ENCODE results near the gene SLC6A12. TPM values are rescaled to one million over a fixed set of nuclear protein-coding genes. Genes with fewer than 3 reads are reported as not detected.

SLC6A12 gene
- total RNA-seq, 1 experiment from 2014 or later: not detected

DNA sequence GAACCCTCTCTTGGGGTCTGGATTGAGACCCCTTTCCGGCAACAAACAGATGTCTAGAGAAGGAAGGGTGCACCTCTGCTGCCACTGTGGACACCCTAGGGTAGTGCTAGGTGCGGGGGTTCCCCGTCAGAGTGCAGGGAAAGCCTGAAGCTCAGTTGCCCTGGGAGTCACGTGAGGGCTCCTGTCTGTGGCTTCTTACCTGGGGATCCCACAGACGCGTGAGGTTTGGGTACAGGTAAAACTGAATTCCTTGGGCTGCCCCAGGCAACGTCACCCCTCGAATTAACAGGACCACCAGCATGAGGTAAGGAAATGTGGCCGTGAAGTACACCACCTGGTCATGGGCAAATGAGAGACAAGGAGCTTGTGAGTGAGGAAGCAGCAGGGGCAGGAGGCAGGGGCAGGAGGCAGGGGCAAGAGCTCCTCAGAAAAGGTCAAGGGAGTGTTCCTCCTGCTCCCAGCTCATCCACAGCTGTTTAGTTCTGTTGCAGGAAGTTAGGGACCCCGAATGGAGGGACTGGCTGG, 21.0 kb upstream of the SLC6A12 start:
- Histone ChIP-seq H3F3A (ENCODE audit: insufficient read depth, low read depth) (no peaks in the 10 kb centered on the region), H4K20me1 (ENCODE audit: insufficient read depth) (no peaks in the 10 kb centered on the region), H3K9me2 (ENCODE audit: insufficient read depth) (no peaks in the 10 kb centered on the region), H3K4me1 (replicated peaks; ENCODE audit: insufficient read depth) (no peaks in the 10 kb centered on the region), H3K79me2 (ENCODE audit: low read depth) (no peaks in the 10 kb centered on the region), H3K4me2 (no peak overlapping the region), H3K27me3 (ENCODE audit: insufficient read depth, low read depth) (peaks cover 98% of the 10 kb centered on the region), H3K27ac (no peak overlapping the region), H3K4me3 (no peak overlapping the region), H2AFZ (no peak overlapping the region), H3K36me3 (ENCODE audit: low read depth) (no peaks in the 10 kb centered on the region), H3K9me3 (ENCODE audit: insufficient read depth, low read depth) (peaks cover 18% of the 10 kb centered on the region)
- BruUV-seq (replicated peaks): no TSS peak
- CTCF ChIA-PET: no interaction called here
- TF ChIP-seq EZH2 (IDR thresholded peaks at IDR 0.05; ENCODE audit: low read depth): no peak
- TF ChIP-seq, protein P1, sequence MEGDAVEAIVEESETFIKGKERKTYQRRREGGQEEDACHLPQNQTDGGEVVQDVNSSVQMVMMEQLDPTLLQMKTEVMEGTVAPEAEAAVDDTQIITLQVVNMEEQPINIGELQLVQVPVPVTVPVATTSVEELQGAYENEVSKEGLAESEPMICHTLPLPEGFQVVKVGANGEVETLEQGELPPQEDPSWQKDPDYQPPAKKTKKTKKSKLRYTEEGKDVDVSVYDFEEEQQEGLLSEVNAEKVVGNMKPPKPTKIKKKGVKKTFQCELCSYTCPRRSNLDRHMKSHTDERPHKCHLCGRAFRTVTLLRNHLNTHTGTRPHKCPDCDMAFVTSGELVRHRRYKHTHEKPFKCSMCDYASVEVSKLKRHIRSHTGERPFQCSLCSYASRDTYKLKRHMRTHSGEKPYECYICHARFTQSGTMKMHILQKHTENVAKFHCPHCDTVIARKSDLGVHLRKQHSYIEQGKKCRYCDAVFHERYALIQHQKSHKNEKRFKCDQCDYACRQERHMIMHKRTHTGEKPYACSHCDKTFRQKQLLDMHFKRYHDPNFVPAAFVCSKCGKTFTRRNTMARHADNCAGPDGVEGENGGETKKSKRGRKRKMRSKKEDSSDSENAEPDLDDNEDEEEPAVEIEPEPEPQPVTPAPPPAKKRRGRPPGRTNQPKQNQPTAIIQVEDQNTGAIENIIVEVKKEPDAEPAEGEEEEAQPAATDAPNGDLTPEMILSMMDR (conservative IDR thresholded peaks at IDR 0.05): no peak
- POLR2A ChIA-PET (ENCODE audit: unreplicated experiment): no interaction called here
- no peak for DNase-seq
- intact Hi-C loops (cut with micrococcal nuclease; ENCODE audit: unreplicated experiment): no loop called here

GRCh38 chr12:234019-234418, 20.1 kb upstream of the SLC6A12 start:
- H3K79me2 ChIP-seq (ENCODE audit: low read depth): no peaks in the 10 kb centered on the region
- DNase-seq: no peak
- no peak overlapping the region for H3K27ac ChIP-seq
- no TSS peak for BruUV-seq (replicated peaks)
- H3K4me3 ChIP-seq: no peak overlapping the region
- no peak overlapping the region for H2AFZ ChIP-seq
- no peaks in the 10 kb centered on the region for H3K36me3 ChIP-seq (ENCODE audit: low read depth)
- H3F3A ChIP-seq (ENCODE audit: insufficient read depth, low read depth): no peaks in the 10 kb centered on the region
- intact Hi-C loops (cut with micrococcal nuclease; ENCODE audit: unreplicated experiment): no loop called here
- no peaks in the 10 kb centered on the region for H3K4me1 ChIP-seq (replicated peaks; ENCODE audit: insufficient read depth)
- H3K27me3 ChIP-seq (ENCODE audit: insufficient read depth, low read depth): peaks cover 98% of the 10 kb centered on the region
- ChIA-PET POLR2A (ENCODE audit: unreplicated experiment) (no interaction called here), CTCF (interaction anchor here (0.6 kb wide), 1 partner anchor 135 kb away, joined by 6 read pairs; no protein-coding TSS in a partner anchor)
- TF ChIP-seq EZH2 (IDR thresholded peaks at IDR 0.05; ENCODE audit: low read depth): no peak
- TF ChIP-seq, protein P1 (conservative IDR thresholded peaks at IDR 0.05): no peak
- no peaks in the 10 kb centered on the region for H4K20me1 ChIP-seq (ENCODE audit: insufficient read depth)
- no peaks in the 10 kb centered on the region for H3K9me2 ChIP-seq (ENCODE audit: insufficient read depth)
- H3K9me3 ChIP-seq (ENCODE audit: insufficient read depth, low read depth): peaks cover 18% of the 10 kb centered on the region
- H3K4me2 ChIP-seq: no peak overlapping the region

DNA sequence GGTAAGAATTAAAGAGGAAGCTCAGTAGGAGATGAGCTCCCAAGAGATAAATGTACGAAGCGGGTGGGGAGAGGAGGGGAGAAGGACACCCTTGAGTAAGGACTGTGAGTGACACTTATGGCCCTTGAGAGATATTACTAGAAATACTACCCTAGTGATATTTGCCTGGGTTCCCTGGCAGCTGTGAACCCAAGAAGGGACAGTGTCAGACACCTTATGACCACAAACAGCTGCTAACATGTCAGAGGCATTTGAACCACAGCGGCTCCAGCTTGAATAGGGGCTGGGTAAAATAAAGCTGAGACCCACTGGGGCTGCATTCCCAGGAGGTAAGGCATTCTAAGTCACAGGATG, 19.6 kb upstream of the SLC6A12 start:
- Histone ChIP-seq H4K20me1 (ENCODE audit: insufficient read depth) (no peaks in the 10 kb centered on the region), H3K79me2 (ENCODE audit: low read depth) (no peaks in the 10 kb centered on the region), H3K9me3 (ENCODE audit: insufficient read depth, low read depth) (peaks cover 18% of the 10 kb centered on the region), H3K36me3 (ENCODE audit: low read depth) (no peaks in the 10 kb centered on the region), H3F3A (ENCODE audit: insufficient read depth, low read depth) (no peaks in the 10 kb centered on the region), H3K27me3 (ENCODE audit: insufficient read depth, low read depth) (peaks cover 98% of the 10 kb centered on the region), H3K27ac (no peak overlapping the region), H3K4me3 (no peak overlapping the region), H3K4me1 (replicated peaks; ENCODE audit: insufficient read depth) (no peaks in the 10 kb centered on the region), H2AFZ (no peak overlapping the region), H3K9me2 (ENCODE audit: insufficient read depth) (no peaks in the 10 kb centered on the region), H3K4me2 (no peak overlapping the region)
- TF ChIP-seq, protein P1 (conservative IDR thresholded peaks at IDR 0.05): no peak
- ChIA-PET CTCF (interaction anchor here (0.6 to 0.7 kb wide), 2 partner anchors 16 to 135 kb away, joined by 3 to 6 read pairs; no protein-coding TSS in a partner anchor), POLR2A (ENCODE audit: unreplicated experiment) (no interaction called here)
- DNase-seq: no peak
- intact Hi-C loops (cut with micrococcal nuclease; ENCODE audit: unreplicated experiment): no loop called here
- no TSS peak for BruUV-seq (replicated peaks)
